PFSK-1 (cell line): Measurements from ENCODE around the gene TEX2.

Source experiments
- REST ChIP-seq, 2 experiments: IDR thresholded peaks; 2 replicates each; pipeline versions ENCODE4 v1.6.1 to v1.8.0; 2011 to 2012; ENCODE audit warnings: low read depth in 2 of 2, low read length in 2 of 2, control low read depth in 1 of 2, inconsistent platforms in 1 of 2, mild to moderate bottlenecking in 1 of 2, moderate library complexity in 1 of 2; ENCODE audit not compliant: insufficient read depth in 1 of 2
- TAF1 ChIP-seq: IDR thresholded peaks from 2 replicates; pipeline ENCODE4 v1.6.1; 2012; ENCODE audit warnings: low read length, control low read depth, borderline replicate concordance; ENCODE audit not compliant: insufficient read depth

GRCh38 chr17:64120159-64120810 is 142.8 kb downstream of the TEX2 start:
- TF ChIP-seq REST (IDR thresholded peaks at IDR 0.05; ENCODE audit: insufficient read depth in 1 of 2, low read depth in 2 of 2, low read length in 2 of 2): no peak
- no peak for TF ChIP-seq TAF1
